ENCODE results near the gene IL17C.

The IL17C gene

DNA sequence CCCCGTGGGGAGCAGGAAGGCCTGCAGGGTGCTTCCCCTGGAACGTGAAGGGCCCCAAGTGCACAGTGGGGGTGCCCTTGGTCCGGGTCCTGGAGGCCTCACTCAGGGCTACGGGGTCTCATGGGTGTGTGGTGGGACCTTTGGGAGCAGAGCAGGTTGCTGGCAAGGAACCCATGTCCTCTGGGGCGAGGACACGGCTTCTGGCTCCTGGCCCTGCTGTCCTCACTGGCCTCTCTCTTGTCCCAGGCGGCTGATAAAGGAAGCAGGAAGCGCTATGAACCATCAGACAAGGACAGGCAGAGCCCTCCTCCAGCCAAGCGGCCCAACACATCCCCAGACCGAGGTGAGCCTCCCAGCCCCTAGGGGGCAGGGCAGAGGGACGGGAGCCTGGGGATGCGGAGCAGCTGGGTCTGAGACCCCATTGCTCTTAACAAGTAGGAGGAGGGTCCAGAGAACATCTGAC lies 9.8 kb upstream of the IL17C start:
- peak; percentile 17 for DNase-seq (ENCODE audit: low read depth)

- DNase-seq (ENCODE audit: low read depth): no peak
These were observed 8.5 kb upstream of the IL17C start for GRCh38 chr16:88629835-88630234.

DNA sequence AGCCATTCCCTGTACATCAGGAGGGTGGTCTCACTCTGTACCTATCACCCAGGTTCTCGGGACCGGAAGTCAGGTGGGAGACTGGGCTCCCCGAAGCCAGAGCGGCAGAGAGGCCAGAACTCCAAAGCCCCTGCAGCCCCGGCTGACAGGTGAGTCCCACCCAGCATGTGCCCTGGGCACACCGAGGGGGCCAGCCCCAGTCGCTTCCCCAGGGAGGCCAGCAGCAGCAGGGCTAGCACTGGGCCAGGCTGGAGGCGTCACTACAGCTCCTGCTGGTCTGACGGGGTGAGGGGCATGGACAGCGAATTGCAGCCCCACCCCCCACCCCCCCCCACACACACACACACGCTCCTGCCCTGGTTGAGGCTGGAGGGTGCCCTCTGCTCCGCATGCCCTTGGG lies 7.9 kb upstream of the IL17C start:
- DNase-seq (ENCODE audit: low read depth): no peak

DNA sequence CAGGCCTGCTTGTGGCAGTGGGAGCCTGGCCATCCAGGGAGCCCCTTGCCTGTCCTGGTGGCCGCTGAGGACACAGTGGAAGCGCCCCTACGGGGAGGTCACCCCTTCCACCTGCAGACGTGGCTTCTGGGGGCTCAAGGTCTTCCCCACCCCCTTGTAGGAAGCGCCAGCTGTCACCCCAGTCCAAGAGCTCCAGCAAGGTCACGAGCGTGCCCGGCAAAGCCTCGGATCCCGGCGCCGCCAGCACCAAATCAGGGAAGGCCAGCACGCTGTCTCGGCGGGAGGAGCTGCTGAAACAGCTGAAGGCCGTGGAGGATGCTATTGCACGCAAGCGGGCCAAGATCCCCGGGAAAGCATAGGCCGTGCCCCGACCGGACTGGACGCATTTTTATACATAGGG lies 7.4 kb upstream of the IL17C start:
- DNase-seq (ENCODE audit: low read depth): no peak

GRCh38 chr16:88631384-88631783 lies 7.0 kb upstream of the IL17C start:
- no peak for DNase-seq (ENCODE audit: low read depth)

- no peak for DNase-seq (ENCODE audit: low read depth)
These were observed 6.3 kb upstream of the IL17C start for GRCh38 chr16:88631920-88632586.

DNA sequence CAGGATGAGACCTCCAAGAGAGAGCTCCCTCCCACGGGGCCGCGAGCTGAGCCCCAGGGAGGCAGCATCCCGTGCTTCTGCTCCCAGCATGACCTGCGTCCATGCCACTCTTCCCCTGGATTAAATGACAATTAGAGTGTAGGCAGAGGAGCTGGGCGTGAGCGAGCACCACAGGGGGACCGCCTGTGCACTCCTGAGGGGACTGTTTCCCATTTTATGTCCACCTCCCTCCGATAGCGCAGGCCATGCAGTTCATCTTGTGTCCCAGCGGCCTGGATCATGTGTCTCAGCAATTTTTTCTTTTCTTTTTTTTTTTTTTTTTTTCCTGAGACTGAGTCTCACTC lies 5.8 kb upstream of the IL17C start:
- DNase-seq (ENCODE audit: low read depth): no peak

- DNase-seq (ENCODE audit: low read depth): peak; percentile 34
These were observed 4.7 kb upstream of the IL17C start for GRCh38 chr16:88633684-88634140.

DNA sequence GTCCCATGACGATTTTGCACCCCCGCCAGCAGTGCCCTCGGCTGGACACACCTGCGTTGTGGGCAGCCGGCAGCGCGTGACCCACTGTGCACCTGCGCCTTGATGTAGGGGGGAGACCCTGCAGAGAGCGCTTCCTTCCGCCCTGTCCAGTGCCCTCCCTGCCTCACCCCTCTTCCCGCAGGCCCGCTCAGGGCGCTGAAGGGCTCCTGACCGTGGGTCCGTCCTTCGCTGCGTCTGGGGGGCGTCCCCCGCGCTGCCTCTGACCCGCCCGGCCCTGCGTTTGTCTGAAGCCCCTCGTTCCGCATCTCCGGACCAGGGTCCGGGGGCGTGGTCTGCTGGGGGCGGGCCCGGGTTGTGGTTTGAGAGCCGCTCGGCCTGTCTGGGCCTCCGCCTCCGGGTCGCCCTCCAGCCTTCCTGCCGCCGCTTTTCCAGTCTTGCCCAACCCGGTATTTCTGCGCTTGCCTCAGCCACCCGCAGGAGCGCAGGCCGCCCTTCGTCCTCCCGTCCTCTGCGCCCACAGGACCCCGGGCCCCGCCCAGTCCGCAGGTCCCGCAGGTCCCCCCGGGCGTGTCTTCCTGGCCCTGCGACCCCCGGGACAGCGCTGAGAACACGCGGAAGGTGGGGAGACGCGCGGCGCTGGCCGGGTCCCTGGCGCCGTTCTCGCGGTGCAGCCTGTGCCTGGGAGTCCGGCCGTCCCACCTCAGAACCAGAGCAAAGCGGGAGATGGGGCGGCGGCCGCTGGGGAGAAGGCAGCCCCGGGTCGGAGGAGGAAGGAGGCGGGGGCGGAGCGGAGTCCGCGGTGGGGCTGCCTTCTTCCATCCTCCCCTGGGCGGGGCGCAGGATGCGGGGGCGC lies 4.0 kb upstream of the IL17C start:
- DNase-seq (ENCODE audit: low read depth): peak; percentile 66

- peak; percentile 39 for DNase-seq (ENCODE audit: low read depth)
These were observed 3.2 kb upstream of the IL17C start for GRCh38 chr16:88634994-88635670.

DNA sequence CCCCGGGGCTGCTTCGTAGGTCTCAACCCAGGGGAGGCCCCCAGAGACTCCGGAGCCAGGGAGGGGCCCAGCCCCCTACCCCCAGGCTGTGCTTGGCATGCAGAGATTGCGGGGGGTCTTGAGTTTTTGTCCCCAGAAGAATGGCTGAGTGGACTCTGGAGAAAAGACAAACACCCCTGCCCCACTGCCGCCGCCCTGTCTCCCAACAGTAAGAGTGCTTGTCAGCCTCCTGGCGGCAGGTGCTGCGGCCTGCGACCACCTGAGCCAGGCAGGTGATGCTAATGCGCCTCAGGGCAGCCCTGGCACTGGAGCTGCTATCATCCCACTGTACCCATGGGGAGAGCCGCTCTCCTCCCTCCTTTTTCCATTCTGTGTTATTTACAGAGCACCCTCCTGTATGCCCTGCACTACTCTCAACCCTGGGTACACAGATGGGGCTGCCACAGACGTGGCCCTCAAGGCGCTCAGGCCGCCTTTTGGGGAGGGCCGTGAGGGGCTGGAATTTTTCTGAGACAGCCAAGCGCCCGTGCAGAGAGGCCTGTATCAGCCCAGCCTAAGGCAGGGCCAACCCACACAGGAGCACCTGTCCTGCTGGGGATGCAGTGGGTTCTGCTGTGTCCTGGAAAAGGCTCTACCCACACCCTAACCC lies 2.6 kb upstream of the IL17C start:
- no peak for DNase-seq (ENCODE audit: low read depth)

DNA sequence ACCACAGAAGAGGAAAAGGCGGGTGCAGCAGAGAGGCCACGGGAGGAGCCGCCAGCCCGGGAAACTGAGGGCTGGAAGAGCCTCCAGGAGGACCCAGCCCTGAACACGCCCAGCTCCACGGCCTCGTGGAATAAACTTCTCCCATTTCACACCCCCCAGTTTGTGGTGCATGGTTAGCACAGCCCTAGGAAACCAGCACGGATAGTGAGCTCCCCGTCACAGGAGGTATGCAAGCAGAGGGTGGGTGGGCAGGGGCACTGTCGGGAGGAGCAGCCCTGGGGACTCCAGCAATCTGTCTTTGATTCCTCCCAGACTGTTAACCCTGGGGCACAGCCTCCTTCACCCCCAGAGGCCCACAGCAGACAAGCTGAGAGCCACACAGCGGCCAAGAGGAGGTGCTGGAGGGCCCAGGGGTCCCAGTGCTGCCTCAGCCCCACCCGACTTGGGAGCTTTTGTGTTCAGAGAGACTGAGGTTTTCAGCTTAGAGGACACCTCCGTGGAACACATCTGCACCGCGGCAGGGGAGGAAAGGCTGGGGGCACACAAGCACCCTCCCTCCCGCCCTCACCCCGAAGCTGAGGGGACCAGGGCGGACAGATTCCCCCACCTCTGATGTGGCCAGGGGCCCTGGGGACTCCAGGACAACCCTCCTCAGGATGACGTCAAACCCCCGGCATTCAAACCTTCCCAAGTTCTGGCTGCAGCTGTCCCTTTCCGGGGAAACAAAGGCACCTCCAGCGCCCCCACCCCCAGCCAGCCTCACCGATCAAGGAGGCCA lies 1.7 kb upstream of the IL17C start:
- DNase-seq (ENCODE audit: low read depth): no peak

- DNase-seq (ENCODE audit: low read depth): peak; percentile 38
These were observed 1.1 kb downstream of the IL17C start for GRCh38 chr16:88639231-88640038.

DNA sequence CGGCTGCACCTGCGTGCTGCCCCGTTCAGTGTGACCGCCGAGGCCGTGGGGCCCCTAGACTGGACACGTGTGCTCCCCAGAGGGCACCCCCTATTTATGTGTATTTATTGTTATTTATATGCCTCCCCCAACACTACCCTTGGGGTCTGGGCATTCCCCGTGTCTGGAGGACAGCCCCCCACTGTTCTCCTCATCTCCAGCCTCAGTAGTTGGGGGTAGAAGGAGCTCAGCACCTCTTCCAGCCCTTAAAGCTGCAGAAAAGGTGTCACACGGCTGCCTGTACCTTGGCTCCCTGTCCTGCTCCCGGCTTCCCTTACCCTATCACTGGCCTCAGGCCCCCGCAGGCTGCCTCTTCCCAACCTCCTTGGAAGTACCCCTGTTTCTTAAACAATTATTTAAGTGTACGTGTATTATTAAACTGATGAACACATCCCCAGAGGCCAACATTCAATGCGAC lies 1.7 kb downstream of the IL17C start:
- no peak for DNase-seq (ENCODE audit: low read depth)

DNA sequence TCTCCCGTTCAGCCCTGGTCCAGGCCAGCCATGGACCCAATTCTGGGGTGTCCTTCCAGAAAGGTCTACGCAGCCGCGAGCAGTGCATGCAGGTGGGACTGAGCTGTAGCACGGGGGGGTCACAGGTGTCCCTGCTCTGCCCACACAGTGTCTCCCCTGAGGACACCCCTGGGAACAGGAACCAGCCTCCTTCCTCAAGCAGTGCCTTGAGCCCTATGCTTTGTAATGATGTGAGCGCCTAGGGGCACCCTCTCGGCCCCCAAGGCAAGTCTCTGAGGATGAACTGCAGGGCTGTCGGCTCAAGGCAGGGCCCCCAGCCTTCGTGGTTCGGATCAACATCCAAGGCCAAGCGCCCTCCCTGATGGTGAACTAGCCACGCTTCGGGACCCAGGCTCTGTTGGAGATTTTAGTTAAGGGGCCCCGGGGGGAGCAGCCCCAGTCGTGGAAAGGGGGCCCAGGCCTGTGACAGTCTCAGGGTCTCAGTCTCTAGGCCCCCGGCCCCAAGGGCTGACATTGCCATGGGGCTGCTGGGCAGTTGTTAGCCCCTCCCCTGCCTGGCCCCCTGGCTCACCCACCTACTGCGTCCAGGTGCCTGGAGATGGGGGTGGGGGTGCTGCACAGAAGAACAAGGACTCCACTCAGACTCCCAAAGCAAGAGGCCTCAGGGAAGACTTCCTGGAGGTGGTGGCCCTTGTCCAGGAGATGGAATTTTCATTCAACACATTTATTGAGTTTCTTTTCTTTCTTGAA lies 2.3 kb downstream of the IL17C start:
- no peak for DNase-seq (ENCODE audit: low read depth)

GRCh38 chr16:88642881-88643643 lies 4.7 kb downstream of the IL17C start:
- no peak for DNase-seq (ENCODE audit: low read depth)

DNA sequence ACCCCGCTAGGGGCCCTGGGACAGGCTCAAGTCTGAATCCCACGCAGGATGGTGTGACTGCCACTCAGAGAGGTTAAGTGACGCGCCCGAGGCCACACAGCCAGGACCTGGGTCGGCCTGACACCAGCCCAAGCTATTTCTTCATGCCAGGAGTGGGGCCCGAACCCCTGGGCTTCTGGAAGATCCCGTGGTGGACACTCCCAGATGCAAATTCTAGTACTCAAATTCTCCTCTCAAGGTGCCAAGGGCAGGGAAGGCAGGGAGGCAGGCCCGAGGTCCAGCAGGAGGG lies 5.2 kb downstream of the IL17C start:
- no peak for DNase-seq (ENCODE audit: low read depth)

DNA sequence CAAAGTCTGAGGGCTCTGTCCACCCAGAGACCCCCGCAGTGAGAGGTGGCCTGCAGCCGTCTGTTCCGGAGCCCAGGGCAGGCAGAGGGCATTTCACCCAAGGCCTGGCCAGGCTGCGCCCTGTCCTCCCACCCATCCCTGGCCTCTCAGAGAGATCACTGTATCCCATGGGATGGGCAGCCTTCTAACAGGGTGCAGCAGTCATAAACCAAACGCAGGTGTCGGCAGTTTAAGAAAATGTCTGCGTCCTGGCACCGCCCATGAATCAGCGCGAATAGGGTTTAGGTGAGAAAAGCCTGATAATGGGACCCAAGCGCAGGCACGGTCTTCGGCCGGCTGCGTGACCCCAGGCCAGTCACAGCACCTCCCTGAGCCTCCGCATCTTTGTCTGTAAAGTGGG lies 7.1 kb downstream of the IL17C start:
- DNase-seq (ENCODE audit: low read depth): no peak

GRCh38 chr16:88645941-88646340 lies 7.6 kb downstream of the IL17C start:
- no peak for DNase-seq (ENCODE audit: low read depth)
